OCI-LY1 (cell line): Measurements from ENCODE around the gene UBAP1.

Experiments used
- H2AFZ ChIP-seq: fragments of 200-600 bp; sonication (generic), shearing (Covaris generic); 2 replicates; pipeline ENCODE4 v1.6.0; 2014; ENCODE audit warnings: antibody characterized with exemption, mild to moderate bottlenecking, low read length
- H3F3A ChIP-seq: fragments of 200-600 bp; sonication (generic), shearing (Covaris generic); 2 replicates; pipeline ENCODE4 v1.6.0; 2014; ENCODE audit warnings: mild to moderate bottlenecking, antibody characterized with exemption, low read length, moderate library complexity; ENCODE audit not compliant: insufficient read depth
- H3K27ac ChIP-seq: fragments of 200-600 bp; sonication (generic); 2 replicates; pipeline ENCODE4 v1.5.1; 2014; ENCODE audit warnings: low read length, mixed run types, mild to moderate bottlenecking, low read depth; ENCODE audit not compliant: poor library complexity, severe bottlenecking
- H3K27me3 ChIP-seq: fragments of 200-600 bp; sonication (generic); 2 replicates; pipeline ENCODE4 v1.6.0; 2014; ENCODE audit warnings: antibody characterized with exemption, mild to moderate bottlenecking, low read length, moderate library complexity; ENCODE audit not compliant: insufficient read depth
- H3K36me3 ChIP-seq: fragments of 200-600 bp; sonication (generic); 2 replicates; pipeline ENCODE4 v1.6.1; 2014; ENCODE audit warnings: mild to moderate bottlenecking, antibody characterized with exemption, low read length, moderate library complexity, mixed read lengths; ENCODE audit not compliant: insufficient read depth
- H3K4me1 ChIP-seq: fragments of 200-600 bp; sonication (generic); 2 replicates; pipeline ENCODE4 v1.5.1; 2014; ENCODE audit warnings: mild to moderate bottlenecking, low read length, moderate library complexity; ENCODE audit not compliant: insufficient read depth, severe bottlenecking
- H3K4me2 ChIP-seq: fragments of 200-600 bp; sonication (generic), shearing (Covaris generic); 2 replicates; pipeline ENCODE4 v1.6.1; 2014; ENCODE audit warnings: low read length
- H3K4me3 ChIP-seq: fragments of 200-600 bp; sonication (generic); 2 replicates; pipeline ENCODE4 v1.5.1; 2014; ENCODE audit warnings: low read length, low read depth, mild to moderate bottlenecking, mixed read lengths; ENCODE audit not compliant: poor library complexity, severe bottlenecking
- H3K79me2 ChIP-seq: fragments of 200-600 bp; shearing (Covaris generic); 2 replicates; pipeline ENCODE4 v1.6.1; 2016; ENCODE audit warnings: mixed run types, low read length, mixed read lengths; ENCODE audit not compliant: insufficient read depth
- H3K9ac ChIP-seq: fragments of 200-600 bp; sonication (generic), shearing (Covaris generic); 2 replicates; pipeline ENCODE4 v1.6.1; 2014; ENCODE audit warnings: mild to moderate bottlenecking, low read length, mixed read lengths
- H3K9me2 ChIP-seq: fragments of 200-600 bp; sonication (generic), shearing (Covaris generic); 2 replicates; pipeline ENCODE4 v1.6.1; 2014; ENCODE audit warnings: low read depth, mild to moderate bottlenecking, low read length, mixed read lengths
- H3K9me3 ChIP-seq: fragments of 200-600 bp; shearing (Covaris generic); 2 replicates; pipeline ENCODE4 v1.6.1; 2014; ENCODE audit warnings: low read length, mixed read lengths
- H4K20me1 ChIP-seq: fragments of 200-600 bp; sonication (generic), shearing (Covaris generic); 2 replicates; pipeline ENCODE4 v1.6.0; 2016; ENCODE audit warnings: mild to moderate bottlenecking, low read length; ENCODE audit not compliant: insufficient read depth
- EZH2 ChIP-seq: fragments of 200-600 bp; sonication (generic), shearing (Covaris generic); IDR thresholded peaks from 2 replicates; pipeline ENCODE4 v1.8.0; 2017; ENCODE audit warnings: borderline replicate concordance, mixed run types, mild to moderate bottlenecking, antibody characterized with exemption, low read length, moderate library complexity, mixed read lengths
- TF ChIP-seq, protein P1 (sequence below): fragments of 200-600 bp; sonication (generic), shearing (Covaris generic); IDR thresholded peaks from 2 replicates; pipeline ENCODE4 v1.5.1; 2017; ENCODE audit warnings: mild to moderate bottlenecking, antibody characterized with exemption, low read length, moderate library complexity, mixed read lengths

Gene UBAP1

GRCh38 chr9:34282096-34282495 lies 103.3 kb downstream of the UBAP1 start:
- H3K9me3 ChIP-seq: no peaks in the 10 kb centered on the region
- H4K20me1 ChIP-seq: no peaks in the 10 kb centered on the region
- no peak overlapping the region for H3K9ac ChIP-seq
- no peak overlapping the region for H2AFZ ChIP-seq
- no peaks in the 10 kb centered on the region for H3K79me2 ChIP-seq
- no peak for TF ChIP-seq EZH2
- TF ChIP-seq, protein P1, sequence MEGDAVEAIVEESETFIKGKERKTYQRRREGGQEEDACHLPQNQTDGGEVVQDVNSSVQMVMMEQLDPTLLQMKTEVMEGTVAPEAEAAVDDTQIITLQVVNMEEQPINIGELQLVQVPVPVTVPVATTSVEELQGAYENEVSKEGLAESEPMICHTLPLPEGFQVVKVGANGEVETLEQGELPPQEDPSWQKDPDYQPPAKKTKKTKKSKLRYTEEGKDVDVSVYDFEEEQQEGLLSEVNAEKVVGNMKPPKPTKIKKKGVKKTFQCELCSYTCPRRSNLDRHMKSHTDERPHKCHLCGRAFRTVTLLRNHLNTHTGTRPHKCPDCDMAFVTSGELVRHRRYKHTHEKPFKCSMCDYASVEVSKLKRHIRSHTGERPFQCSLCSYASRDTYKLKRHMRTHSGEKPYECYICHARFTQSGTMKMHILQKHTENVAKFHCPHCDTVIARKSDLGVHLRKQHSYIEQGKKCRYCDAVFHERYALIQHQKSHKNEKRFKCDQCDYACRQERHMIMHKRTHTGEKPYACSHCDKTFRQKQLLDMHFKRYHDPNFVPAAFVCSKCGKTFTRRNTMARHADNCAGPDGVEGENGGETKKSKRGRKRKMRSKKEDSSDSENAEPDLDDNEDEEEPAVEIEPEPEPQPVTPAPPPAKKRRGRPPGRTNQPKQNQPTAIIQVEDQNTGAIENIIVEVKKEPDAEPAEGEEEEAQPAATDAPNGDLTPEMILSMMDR: no peak
- H3K4me3 ChIP-seq: no peak overlapping the region
- no peak overlapping the region for H3K27ac ChIP-seq
- H3K27me3 ChIP-seq: no peaks in the 10 kb centered on the region
- H3K9me2 ChIP-seq: no peaks in the 10 kb centered on the region
- no peaks in the 10 kb centered on the region for H3K4me1 ChIP-seq
- no peak overlapping the region for H3K4me2 ChIP-seq
- H3K36me3 ChIP-seq: peaks cover 35% of the 10 kb centered on the region
- H3F3A ChIP-seq: no peaks in the 10 kb centered on the region

GRCh38 chr9:34289159-34289558 lies 110.3 kb downstream of the UBAP1 start:
- Histone ChIP-seq H3K9ac (no peak overlapping the region), H3F3A (no peaks in the 10 kb centered on the region), H3K36me3 (peaks cover 41% of the 10 kb centered on the region), H3K27ac (no peak overlapping the region), H3K9me3 (no peaks in the 10 kb centered on the region), H3K79me2 (no peaks in the 10 kb centered on the region), H2AFZ (no peak overlapping the region), H3K9me2 (no peaks in the 10 kb centered on the region), H3K4me1 (no peaks in the 10 kb centered on the region), H3K27me3 (no peaks in the 10 kb centered on the region), H3K4me3 (no peak overlapping the region), H3K4me2 (no peak overlapping the region), H4K20me1 (no peaks in the 10 kb centered on the region)
- TF ChIP-seq, protein P1: no peak
- TF ChIP-seq EZH2: no peak

GRCh38 chr9:34291023-34291422 lies 112.2 kb downstream of the UBAP1 start:
- H3K4me3 ChIP-seq: no peak overlapping the region
- no peaks in the 10 kb centered on the region for H3K4me1 ChIP-seq
- H4K20me1 ChIP-seq: no peaks in the 10 kb centered on the region
- H3K4me2 ChIP-seq: no peak overlapping the region
- no peaks in the 10 kb centered on the region for H3K79me2 ChIP-seq
- TF ChIP-seq, protein P1: no peak
- TF ChIP-seq EZH2: no peak
- no peaks in the 10 kb centered on the region for H3K9me2 ChIP-seq
- no peak overlapping the region for H3K9ac ChIP-seq
- H3K27me3 ChIP-seq: no peaks in the 10 kb centered on the region
- H3K9me3 ChIP-seq: no peaks in the 10 kb centered on the region
- no peaks in the 10 kb centered on the region for H3F3A ChIP-seq
- no peak overlapping the region for H2AFZ ChIP-seq
- no peak overlapping the region for H3K27ac ChIP-seq
- H3K36me3 ChIP-seq: peaks cover 36% of the 10 kb centered on the region
